ENCODE measurements around the gene FANCD2OS.

DNA sequence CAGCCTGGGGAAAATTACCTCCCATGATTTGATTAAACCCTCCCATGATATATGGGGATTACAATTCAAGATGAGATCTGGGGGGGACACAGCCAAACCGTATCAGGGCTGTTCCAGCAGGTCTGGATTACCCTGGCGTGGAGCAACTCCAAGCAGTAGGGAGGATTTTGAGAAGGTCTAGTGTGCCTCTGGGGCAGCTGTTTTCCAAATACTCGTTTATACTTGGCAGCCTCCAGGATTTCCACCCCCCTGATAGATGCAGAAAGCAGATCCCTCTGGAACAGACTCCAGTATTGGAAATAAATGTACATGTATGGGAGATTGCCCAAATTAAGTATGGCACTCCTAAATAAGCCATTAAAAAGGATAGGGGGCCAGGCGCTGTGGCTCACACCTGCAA, 49.0 kb upstream of the FANCD2OS start:
- TF ChIP-seq CTCF (conservative IDR thresholded peaks at IDR 0.05; ENCODE audit: low read length) (no peak), EZH2phosphoT487 (IDR thresholded peaks at IDR 0.05; ENCODE audit: borderline replicate concordance) (no peak)
